ENCODE measurements around the gene SPDYE4. TPM values are rescaled to one million over a fixed set of nuclear protein-coding genes. Genes with fewer than 3 reads are reported as not detected.

The SPDYE4 gene
- total RNA-seq, 4 donors from 2014 or later, result not detected

GRCh38 chr17:8803531-8804420 is 45.4 kb upstream of the SPDYE4 start:
- Histone ChIP-seq H3K27me3 (peaks cover 7 to 8% (median 7%) of the 10 kb centered on the region in 3 donors), H3K4me1 (no peaks in the 10 kb centered on the region), H3K36me3 (no peaks in the 10 kb centered on the region), H3K27ac (no peak overlapping the region), H3K4me3 (no peak overlapping the region), H3K9me3 (no peaks in the 10 kb centered on the region)
- intact Hi-C loops (cut with DNase I; ENCODE audit: low total_unique reads) (no loop called here), in situ Hi-C loops (cut with MboI; ENCODE audit: low sequenced_read_pairs in 4 of 4) (loop anchor here in 1 of 4 donors (25.0 kb wide), 1 partner anchor 91 kb away; no protein-coding TSS in a partner anchor)
- ATAC-seq (no peak), DNase-seq (no peak)
- TF ChIP-seq CTCF (IDR thresholded peaks at IDR 0.05 in 4 of 5, conservative IDR thresholded peaks at IDR 0.05 in 1 of 5), result no peak

GRCh38 chr17:8801135-8801840 is 42.9 kb upstream of the SPDYE4 start:
- no peak overlapping the region for H3K4me3 ChIP-seq
- no peaks in the 10 kb centered on the region for H3K9me3 ChIP-seq
- DNase-seq, result no peak
- no peak for TF ChIP-seq POLR2A (IDR thresholded peaks at IDR 0.05)
- in situ Hi-C loops (cut with MboI; ENCODE audit: low sequenced_read_pairs in 4 of 4), result loop anchor here in 1 of 4 donors (25.0 kb wide), 1 partner anchor 89 kb away; no protein-coding TSS in a partner anchor
- intact Hi-C loops (cut with DNase I; ENCODE audit: low total_unique reads), result no loop called here
- no peak overlapping the region for H3K27ac ChIP-seq
- no peaks in the 10 kb centered on the region for H3K36me3 ChIP-seq
- no peak for ATAC-seq
- H3K27me3 ChIP-seq, result peaks cover 11 to 15% (median 13%) of the 10 kb centered on the region in 3 donors
- H3K4me1 ChIP-seq, result no peaks in the 10 kb centered on the region

GRCh38 chr17:8800656-8801055 is 42.3 kb upstream of the SPDYE4 start:
- H3K4me1 ChIP-seq, result no peaks in the 10 kb centered on the region
- TF ChIP-seq CTCF (IDR thresholded peaks at IDR 0.05 in 4 of 5, conservative IDR thresholded peaks at IDR 0.05 in 1 of 5), result no peak
- TF ChIP-seq POLR2A (IDR thresholded peaks at IDR 0.05), result no peak
- no peak for ATAC-seq
- in situ Hi-C loops (cut with MboI; ENCODE audit: low sequenced_read_pairs in 4 of 4), result loop anchor here in 1 of 4 donors (25.0 kb wide), 1 partner anchor 88 kb away; no protein-coding TSS in a partner anchor
- H3K27ac ChIP-seq, result no peak overlapping the region
- no peak for DNase-seq
- intact Hi-C loops (cut with DNase I; ENCODE audit: low total_unique reads), result no loop called here
- H3K9me3 ChIP-seq, result no peaks in the 10 kb centered on the region
- peaks cover 11 to 15% (median 15%) of the 10 kb centered on the region in 3 donors for H3K27me3 ChIP-seq
- no peaks in the 10 kb centered on the region for H3K36me3 ChIP-seq
- H3K4me3 ChIP-seq, result no peak overlapping the region

GRCh38 chr17:8799570-8800212 is 41.3 kb upstream of the SPDYE4 start:
- no peak for ATAC-seq
- no peak for DNase-seq
- Histone ChIP-seq H3K9me3 (no peaks in the 10 kb centered on the region), H3K4me1 (no peaks in the 10 kb centered on the region), H3K27ac (no peak overlapping the region), H3K36me3 (no peaks in the 10 kb centered on the region), H3K27me3 (peaks cover 11 to 15% (median 15%) of the 10 kb centered on the region in 3 donors), H3K4me3 (no peak overlapping the region)
- TF ChIP-seq CTCF (IDR thresholded peaks at IDR 0.05 in 4 of 5, conservative IDR thresholded peaks at IDR 0.05 in 1 of 5) (no peak), POLR2A (IDR thresholded peaks at IDR 0.05) (no peak)
- in situ Hi-C loops (cut with MboI; ENCODE audit: low sequenced_read_pairs in 4 of 4), result loop anchor here in 1 of 4 donors (25.0 kb wide), 1 partner anchor 87 kb away; no protein-coding TSS in a partner anchor
- intact Hi-C loops (cut with DNase I; ENCODE audit: low total_unique reads), result no loop called here
